RWPE2 (cell line): ENCODE data around the gene BCL7C.

Experiments used
- ATAC-seq: fragments of 200-7000 bp; cut with Tn5 transposase; 3 replicates; pipeline ENCODE4 v1.9.1; 2021; ENCODE audit warnings: low read depth
- DNase-seq: peaks from one replicate; pipeline ENCODE4 v3.0.0-alpha.2; 2020; ENCODE audit warnings: low spot score
- H3K27ac ChIP-seq: fragments of 450-650 bp; 2 replicates; pipeline ENCODE4 v1.5.1; 2017; ENCODE audit warnings: mild to moderate bottlenecking; ENCODE audit not compliant: poor library complexity, severe bottlenecking
- H3K27me3 ChIP-seq: fragments of 250-450 bp; sonication (Bioruptor Pico); 2 replicates; pipeline ENCODE4 v1.5.1; 2021; ENCODE audit warnings: mild to moderate bottlenecking, moderate library complexity; ENCODE audit not compliant: insufficient read depth, poor library complexity, severe bottlenecking
- H3K36me3 ChIP-seq: fragments of 250-450 bp; sonication (Bioruptor Pico); 2 replicates; pipeline ENCODE4 v1.5.1; 2020; ENCODE audit warnings: low read depth, mild to moderate bottlenecking, moderate library complexity
- H3K4me1 ChIP-seq: fragments of 250-450 bp; sonication (Bioruptor Pico); 2 replicates; pipeline ENCODE4 v1.5.1; 2021; ENCODE audit warnings: mild to moderate bottlenecking, moderate library complexity; ENCODE audit not compliant: insufficient read depth, poor library complexity, severe bottlenecking
- H3K4me3 ChIP-seq: fragments of 250-450 bp; sonication (Bioruptor Pico); 2 replicates; pipeline ENCODE4 v1.5.1; 2021; ENCODE audit warnings: mild to moderate bottlenecking, moderate library complexity; ENCODE audit not compliant: severe bottlenecking
- H3K9me3 ChIP-seq: fragments of 250-450 bp; sonication (Bioruptor Pico); 2 replicates; pipeline ENCODE4 v1.5.1; 2021; ENCODE audit warnings: mild to moderate bottlenecking, moderate library complexity; ENCODE audit not compliant: severe bottlenecking
- TF ChIP-seq, protein P1 (sequence below): fragments of 450-650 bp; IDR thresholded peaks from one replicate; pipeline ENCODE4 v1.5.1; 2017; ENCODE audit warnings: mild to moderate bottlenecking, moderate library complexity; ENCODE audit not compliant: poor library complexity, severe bottlenecking

BCL7C gene

GRCh38 chr16:30875871-30876801 is 17.7 kb downstream of the BCL7C start:
- Histone ChIP-seq H3K27me3 (no peaks in the 10 kb centered on the region), H3K36me3 (peaks cover 13% of the 10 kb centered on the region), H3K4me1 (peaks cover 5% of the 10 kb centered on the region), H3K4me3 (peak overlapping the region; percentile 58), H3K27ac (peak overlapping the region; percentile 55), H3K9me3 (no peaks in the 10 kb centered on the region)
- ATAC-seq, result peak; percentile 7; the same call in 1 of the 3 replicates
- no peak for DNase-seq
- TF ChIP-seq, protein P1, sequence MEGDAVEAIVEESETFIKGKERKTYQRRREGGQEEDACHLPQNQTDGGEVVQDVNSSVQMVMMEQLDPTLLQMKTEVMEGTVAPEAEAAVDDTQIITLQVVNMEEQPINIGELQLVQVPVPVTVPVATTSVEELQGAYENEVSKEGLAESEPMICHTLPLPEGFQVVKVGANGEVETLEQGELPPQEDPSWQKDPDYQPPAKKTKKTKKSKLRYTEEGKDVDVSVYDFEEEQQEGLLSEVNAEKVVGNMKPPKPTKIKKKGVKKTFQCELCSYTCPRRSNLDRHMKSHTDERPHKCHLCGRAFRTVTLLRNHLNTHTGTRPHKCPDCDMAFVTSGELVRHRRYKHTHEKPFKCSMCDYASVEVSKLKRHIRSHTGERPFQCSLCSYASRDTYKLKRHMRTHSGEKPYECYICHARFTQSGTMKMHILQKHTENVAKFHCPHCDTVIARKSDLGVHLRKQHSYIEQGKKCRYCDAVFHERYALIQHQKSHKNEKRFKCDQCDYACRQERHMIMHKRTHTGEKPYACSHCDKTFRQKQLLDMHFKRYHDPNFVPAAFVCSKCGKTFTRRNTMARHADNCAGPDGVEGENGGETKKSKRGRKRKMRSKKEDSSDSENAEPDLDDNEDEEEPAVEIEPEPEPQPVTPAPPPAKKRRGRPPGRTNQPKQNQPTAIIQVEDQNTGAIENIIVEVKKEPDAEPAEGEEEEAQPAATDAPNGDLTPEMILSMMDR, result no peak

GRCh38 chr16:30874821-30875717 is 18.8 kb downstream of the BCL7C start:
- peak overlapping the region; percentile 58 for H3K4me3 ChIP-seq
- ATAC-seq (peak; percentile 94), DNase-seq (peak; percentile 86)
- peak overlapping the region; percentile 55 for H3K27ac ChIP-seq
- H3K27me3 ChIP-seq, result no peaks in the 10 kb centered on the region
- peaks cover 13% of the 10 kb centered on the region for H3K36me3 ChIP-seq
- H3K4me1 ChIP-seq, result peaks cover 5% of the 10 kb centered on the region
- no peaks in the 10 kb centered on the region for H3K9me3 ChIP-seq
- TF ChIP-seq, protein P1, result no peak

DNA sequence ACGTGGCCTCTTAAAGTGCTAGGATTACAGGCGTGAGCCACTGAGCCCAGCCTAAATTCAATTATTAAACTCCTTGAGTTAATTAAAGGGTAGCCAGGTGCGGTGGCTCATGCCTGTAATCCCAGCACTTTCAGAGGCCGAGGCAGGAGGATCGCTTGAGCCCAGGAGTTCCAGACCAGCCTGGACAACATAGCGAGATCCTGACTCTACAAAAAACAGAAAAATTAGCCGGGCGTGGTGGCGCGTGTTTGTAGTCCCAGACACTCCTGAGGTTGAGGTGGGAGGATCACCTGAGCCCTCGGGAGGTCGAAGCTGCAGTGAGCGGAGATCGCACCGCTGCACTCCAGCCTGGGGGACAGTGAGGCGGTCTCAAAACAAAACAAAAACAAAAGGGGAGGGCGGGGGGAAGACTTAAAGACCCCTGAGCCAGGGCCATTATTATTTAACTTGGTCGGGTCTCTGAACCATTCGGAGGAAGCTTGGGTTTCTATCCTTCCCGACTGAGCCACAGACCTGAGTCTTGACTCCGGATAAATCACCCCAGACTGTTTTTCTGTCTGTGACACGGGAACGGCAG is 19.5 kb downstream of the BCL7C start:
- no peak for DNase-seq

GRCh38 chr16:30870904-30871303 is 23.0 kb downstream of the BCL7C start:
- ATAC-seq, result no peak

More for the DNA sequence above, 19.5 kb downstream of the BCL7C start:
- H3K36me3 ChIP-seq, result peaks cover 13% of the 10 kb centered on the region
- TF ChIP-seq, protein P1, result no peak
- no peak for ATAC-seq
- no peaks in the 10 kb centered on the region for H3K9me3 ChIP-seq
- peaks cover 5% of the 10 kb centered on the region for H3K4me1 ChIP-seq
- H3K27ac ChIP-seq, result peak overlapping the region; percentile 55
- H3K27me3 ChIP-seq, result no peaks in the 10 kb centered on the region
- peak overlapping the region; percentile 58 for H3K4me3 ChIP-seq

More at GRCh38 chr16:30870904-30871303, 23.0 kb downstream of the BCL7C start:
- no peaks in the 10 kb centered on the region for H3K9me3 ChIP-seq
- TF ChIP-seq, protein P1, result no peak
- peaks cover 7% of the 10 kb centered on the region; the same call in 1 of the 2 replicates for H3K36me3 ChIP-seq
- H3K27ac ChIP-seq, result no peak overlapping the region
- no peaks in the 10 kb centered on the region for H3K27me3 ChIP-seq
- H3K4me1 ChIP-seq, result no peaks in the 10 kb centered on the region
- DNase-seq, result no peak
- H3K4me3 ChIP-seq, result no peak overlapping the region
